Measurements from ENCODE around the gene SBF2.

SBF2 gene

DNA sequence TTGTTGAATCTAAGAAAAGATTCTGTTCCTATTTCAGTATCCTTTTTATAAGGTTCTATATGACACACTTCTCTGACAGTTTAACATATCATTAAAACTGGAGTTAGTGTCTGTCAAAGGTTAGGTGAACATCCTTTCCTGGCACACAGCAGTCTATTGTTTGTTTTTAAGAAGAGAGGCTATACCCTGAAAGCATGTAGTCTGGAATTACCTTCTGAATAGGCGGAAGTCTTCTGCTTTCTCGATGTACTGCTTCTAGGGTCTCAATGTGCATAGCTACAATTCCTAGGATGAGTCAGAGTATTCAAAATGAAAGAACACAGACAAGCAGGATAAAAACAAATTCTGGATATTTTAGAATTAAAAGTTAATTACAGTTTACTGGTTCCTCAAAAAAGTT is 441.6 kb downstream of the SBF2 start:
- no peak for DNase-seq (ENCODE audit: low read depth)

- DNase-seq (ENCODE audit: low read depth): no peak
These were observed 442.7 kb downstream of the SBF2 start for GRCh38 chr11:9851366-9851765.

DNA sequence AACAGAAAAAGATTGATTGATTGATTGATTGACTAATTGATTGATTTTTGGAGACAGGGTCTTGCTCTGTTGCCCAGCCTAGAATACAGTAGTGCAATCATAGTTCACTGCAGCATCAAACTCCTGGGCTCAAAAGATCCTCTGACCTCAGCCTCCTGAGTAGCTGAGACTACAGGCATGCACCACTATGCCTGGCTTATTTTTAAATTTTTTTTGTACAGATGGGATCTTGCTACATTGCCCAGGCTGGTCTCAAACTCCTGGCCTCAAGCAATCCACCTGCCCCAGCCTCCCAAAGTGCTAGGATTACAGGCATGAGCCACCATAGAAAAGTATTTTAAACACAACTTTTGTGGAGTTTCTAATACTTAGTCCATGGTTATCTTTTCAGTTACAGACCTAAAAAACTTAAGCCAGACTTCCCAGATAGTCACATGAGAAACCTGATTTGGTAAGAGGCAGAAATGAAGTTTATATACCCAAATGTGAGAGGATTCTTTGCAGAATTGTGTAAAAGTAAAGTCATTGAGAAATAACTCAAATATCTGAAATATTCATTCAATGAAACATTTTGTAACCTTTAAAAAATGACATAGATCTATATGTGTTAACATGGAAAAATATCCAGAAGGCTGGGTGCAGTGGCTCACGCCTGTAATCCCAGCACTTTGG is 443.7 kb downstream of the SBF2 start:
- DNase-seq (ENCODE audit: low read depth): no peak

DNA sequence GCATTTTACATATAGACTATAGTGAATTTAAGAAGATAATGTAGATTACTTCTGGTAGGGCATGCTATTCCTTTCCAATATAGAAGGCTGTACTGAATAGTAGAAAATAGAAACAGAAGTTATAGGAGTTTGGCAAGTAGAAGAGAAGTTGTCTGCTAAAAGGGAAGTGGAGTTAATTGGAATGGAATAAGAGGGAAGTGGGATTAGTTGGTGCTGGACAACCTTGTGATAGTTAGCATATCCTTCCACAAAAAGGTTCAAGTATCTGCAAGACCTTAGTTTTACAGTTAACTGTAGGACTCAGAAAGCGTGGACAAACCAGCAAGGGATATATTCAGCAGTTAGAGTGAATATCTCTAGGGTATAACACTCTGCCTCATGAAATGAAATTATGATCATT is 444.6 kb downstream of the SBF2 start:
- DNase-seq (ENCODE audit: low read depth): no peak

DNA sequence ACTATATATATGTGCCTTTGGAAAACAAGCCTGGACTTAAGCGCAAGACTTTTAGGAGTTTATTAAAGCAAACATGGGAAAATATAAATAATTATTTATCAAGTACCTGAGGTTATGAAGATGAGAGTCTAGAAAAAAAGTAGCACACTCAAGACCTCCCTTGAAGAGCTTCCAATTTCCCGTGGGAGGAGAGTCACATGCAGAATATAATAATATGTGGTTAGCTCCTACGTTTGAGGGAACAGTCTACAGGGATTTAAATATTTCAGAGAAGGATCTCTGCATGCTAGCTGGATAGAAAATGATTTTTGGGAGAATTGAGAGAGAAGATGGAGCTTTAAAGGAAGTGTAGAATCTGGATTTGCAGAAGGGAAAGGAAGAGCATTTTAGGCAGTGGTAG is 446.4 kb downstream of the SBF2 start:
- no peak for DNase-seq (ENCODE audit: low read depth)

DNA sequence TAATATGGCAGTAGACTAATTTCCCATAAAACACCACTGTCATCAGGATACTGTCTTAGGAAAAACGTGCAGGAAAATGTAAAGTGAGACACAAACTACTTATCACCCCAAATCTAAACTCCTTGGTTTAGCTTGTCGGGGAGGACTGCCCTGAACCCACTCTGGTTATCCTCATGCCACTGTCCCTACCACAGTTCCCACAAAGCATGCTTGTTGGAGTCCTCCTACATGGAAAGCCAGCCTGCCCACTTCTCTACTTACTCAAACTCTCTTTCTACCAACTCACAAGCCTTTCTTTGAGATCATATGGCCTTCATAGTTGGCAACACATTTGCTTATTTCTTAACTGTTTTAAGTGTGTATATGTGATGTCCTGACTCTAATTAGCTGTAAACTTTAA is 451.1 kb downstream of the SBF2 start:
- no peak for DNase-seq (ENCODE audit: low read depth)

GRCh38 chr11:9840460-9841004 is 453.5 kb downstream of the SBF2 start:
- DNase-seq (ENCODE audit: low read depth): no peak

DNA sequence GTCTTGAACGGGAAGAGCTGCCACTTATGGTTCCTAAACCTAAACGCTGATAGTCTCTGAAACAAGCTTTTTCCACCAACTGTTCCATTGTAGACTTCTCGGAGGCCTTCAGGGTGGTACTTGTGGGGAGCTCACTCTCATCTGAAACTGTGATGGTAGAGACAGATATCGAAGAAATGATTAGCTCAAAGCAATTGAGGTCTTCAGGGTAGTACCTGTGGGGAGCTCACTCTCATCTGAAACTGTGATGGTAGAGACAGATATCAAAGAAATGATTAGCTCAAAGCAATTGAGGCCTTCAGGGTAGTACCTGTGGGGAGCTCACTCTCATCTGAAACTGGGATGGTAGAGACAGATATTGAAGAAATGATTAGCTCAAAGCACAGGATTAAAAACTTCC is 454.5 kb downstream of the SBF2 start:
- DNase-seq (ENCODE audit: low read depth): no peak

- DNase-seq (ENCODE audit: low read depth): no peak
These were observed 455.1 kb downstream of the SBF2 start for GRCh38 chr11:9838961-9839360.

DNA sequence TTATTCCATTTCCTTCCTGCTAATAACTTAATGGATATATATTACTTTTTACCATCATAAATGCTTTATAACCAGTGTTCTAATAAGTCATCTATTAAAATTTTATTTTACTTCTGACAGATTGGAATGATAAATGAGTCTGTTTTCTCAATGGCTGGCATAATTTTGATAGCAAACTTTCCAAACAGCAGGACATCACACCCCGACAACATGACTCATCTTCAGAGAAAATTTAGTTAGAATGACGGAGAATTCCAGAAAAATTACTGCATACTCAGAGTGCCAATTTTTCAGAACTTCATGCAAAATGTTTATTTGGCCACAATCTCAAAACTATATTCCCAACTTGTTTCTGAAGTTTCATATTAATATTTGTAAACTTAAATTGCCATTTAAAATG is 455.8 kb downstream of the SBF2 start:
- no peak for DNase-seq (ENCODE audit: low read depth)

DNA sequence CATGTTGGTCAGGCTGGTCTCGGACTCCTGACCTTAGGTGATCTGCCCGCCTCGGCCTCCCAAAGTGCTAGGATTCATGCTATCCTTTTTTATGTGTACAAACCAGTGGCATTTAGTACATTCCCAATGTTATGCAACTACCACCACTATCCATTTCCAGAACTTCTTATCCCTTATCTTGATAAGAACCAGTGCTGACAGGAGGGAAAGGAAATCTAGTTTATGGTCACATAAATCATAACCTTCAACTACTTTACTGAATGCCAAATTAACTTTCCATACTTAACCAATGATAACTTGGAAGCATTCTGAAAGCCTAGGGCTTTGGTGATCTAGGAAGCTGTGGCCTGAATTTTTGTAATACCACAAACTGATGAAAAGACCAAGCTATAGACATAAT is 459.7 kb downstream of the SBF2 start:
- no peak for DNase-seq (ENCODE audit: low read depth)

- DNase-seq (ENCODE audit: low read depth): no peak
These were observed 462.9 kb downstream of the SBF2 start for GRCh38 chr11:9831122-9831521.

GRCh38 chr11:9827708-9828107 is 466.3 kb downstream of the SBF2 start:
- no peak for DNase-seq (ENCODE audit: low read depth)

DNA sequence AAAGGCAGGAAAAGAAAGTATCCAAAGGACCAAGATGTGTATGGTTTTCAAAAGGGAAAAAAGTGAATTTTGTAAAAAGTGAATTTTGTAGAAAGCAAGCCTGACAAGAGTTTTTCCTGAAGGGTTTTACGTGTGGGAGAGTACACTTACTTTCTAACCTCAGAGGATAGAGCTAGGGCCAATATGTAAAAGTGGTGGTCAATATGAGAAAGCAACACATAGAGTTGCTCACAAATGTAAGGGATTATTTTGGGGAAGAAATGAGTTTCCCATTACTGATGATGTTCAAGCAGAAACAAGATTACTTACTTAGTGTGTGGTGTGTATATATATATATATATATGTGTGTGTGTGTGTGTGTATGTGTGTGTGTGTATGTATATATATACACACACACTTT is 467.6 kb downstream of the SBF2 start:
- DNase-seq (ENCODE audit: low read depth): no peak

DNA sequence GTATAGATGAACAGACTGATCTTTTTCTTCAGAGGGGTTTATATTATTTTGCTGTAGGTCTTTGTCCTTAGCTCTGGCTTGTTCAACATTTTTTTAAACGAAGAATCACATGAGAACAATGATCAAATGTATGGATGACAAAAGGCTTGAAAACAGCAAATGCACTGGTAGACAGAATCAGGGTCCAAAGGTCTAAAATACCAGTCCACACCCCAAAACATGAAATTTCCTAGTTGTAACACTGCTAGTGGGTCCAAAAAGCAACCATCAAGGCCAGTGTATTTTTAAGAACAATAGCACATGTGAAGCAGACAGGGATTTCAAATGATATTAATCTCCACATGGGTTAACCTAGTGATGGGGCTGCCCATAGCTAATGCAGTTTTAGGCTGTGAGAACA is 468.1 kb downstream of the SBF2 start:
- no peak for DNase-seq (ENCODE audit: low read depth)

- no peak for DNase-seq (ENCODE audit: low read depth)
These were observed 468.7 kb downstream of the SBF2 start for GRCh38 chr11:9825315-9825714.

GRCh38 chr11:9823887-9824385 is 470.1 kb downstream of the SBF2 start:
- no peak for DNase-seq (ENCODE audit: low read depth)

DNA sequence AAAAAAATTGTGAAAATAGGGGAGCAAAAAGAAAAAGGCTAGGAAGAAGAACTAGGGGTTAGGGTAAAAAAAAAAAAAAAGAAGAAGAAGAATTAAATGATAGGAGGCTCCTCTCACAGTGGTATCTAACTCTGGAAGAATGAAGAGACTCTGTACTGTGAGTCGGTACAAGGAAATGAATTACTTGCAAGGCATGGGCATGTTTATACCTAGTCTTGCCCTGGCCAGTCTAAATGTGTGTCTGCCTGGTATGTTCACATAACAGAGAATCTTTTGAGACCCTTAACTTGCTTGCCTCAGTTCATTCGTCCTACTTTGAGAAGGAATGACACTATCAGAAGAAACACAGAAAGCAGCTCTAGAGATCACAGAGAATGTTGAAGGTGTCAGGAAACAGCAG is 470.6 kb downstream of the SBF2 start:
- no peak for DNase-seq (ENCODE audit: low read depth)

DNA sequence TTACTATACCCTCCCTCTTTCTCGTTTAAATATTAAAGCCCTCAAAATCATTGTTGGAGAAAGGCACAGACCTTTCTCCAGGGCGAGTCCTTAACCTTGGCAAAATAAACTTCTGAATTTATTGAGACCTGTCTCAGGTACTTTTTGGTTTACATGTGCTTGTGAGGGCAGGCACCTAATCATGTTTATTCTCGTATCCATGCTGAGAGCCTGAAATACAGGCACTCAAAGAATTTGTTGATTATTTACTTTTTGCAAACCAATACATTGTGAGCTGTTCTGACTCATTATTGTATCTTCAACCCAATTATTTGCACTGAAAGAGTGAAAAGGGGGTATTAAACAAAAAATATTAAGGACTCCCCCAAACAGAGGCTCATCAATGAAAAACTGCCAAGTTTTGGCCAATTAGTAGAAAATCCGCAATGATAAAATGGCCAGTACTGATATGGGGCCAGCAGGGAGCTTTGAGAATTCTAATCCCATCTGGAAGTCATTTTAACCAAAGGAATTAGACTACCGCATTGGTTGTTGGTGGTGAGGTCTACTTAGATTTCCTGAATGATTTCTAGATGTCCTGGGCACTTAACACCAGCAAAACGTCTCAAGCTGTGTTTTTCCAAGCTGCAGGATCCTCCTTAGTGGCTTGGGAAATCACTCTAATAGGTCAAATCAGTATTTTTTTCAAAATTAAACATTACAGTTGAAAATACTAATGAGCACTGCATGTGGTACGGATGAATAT is 472.8 kb downstream of the SBF2 start:
- DNase-seq (ENCODE audit: low read depth): no peak

DNA sequence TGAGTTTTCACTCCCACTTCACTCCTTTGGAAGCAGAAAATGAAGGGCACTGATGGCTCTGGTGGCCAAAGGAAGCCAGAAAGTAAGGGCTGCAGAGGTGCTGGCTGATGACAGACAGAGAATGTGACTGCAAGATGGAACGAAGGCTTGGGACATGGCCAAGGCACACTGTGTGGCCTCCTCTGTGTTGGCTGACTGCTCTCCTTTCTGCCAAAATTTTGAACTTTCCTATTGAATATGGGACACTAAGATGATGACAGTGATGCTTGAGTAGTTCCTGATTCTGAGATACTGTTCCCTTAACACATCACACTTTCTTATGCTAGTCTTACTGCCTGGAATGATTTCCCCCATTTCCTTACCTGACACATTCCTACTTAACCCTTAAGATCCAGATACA is 473.8 kb downstream of the SBF2 start:
- DNase-seq (ENCODE audit: low read depth): no peak

- DNase-seq (ENCODE audit: low read depth): no peak
These were observed 476.8 kb downstream of the SBF2 start for GRCh38 chr11:9817191-9817590.

- no peak for DNase-seq (ENCODE audit: low read depth)
These were observed 478.4 kb downstream of the SBF2 start for GRCh38 chr11:9815486-9816136.

- DNase-seq (ENCODE audit: low read depth): no peak
These were observed 479.9 kb downstream of the SBF2 start for GRCh38 chr11:9814108-9814507.

Data from activated T-cell treated with anti-CD3 and anti-CD28 coated beads for 24 hours (primary cell).